Endothelial cell of umbilical vein (primary cell): ENCODE results near the gene OR10A6. TPM values are rescaled to one million over a fixed set of nuclear protein-coding genes. Genes with fewer than 3 reads are reported as not detected.

Experiments used
- BruUV-seq: library from RNA; stranded (reverse); fragments of 400-500 nt; replicated peaks from 2 replicates; lab custom pipeline; 2021; lab: Mats Ljungman, UMichigan
- CTCF ChIA-PET: fragments of 300-600, 350-600 bp; sonication (Branson Sonifier 250); formaldehyde crosslinking; loops from one replicate; lab custom pipeline; 2021; ENCODE audit warnings: antibody characterized with exemption, inconsistent platforms; lab: Charles Lee
- POLR2A ChIA-PET: fragments of 300-600, 350-600 bp; sonication (Branson Sonifier 250); formaldehyde crosslinking; loops from one replicate; lab custom pipeline; 2021; ENCODE audit warnings: antibody characterized with exemption, inconsistent platforms; lab: Charles Lee
- DNase-seq: peaks from one replicate; pipeline ENCODE4 v3.0.0-alpha.2; 2011; ENCODE audit warnings: low read depth, low spot score
- FAIRE-seq: peaks from 2 replicates; lab custom pipeline; 2011; peaks lifted over from hg19 to GRCh38; lab: Jason Lieb, UNC
- H2AFZ ChIP-seq: 2 replicates; pipeline ENCODE4 v1.6.0; 2012; ENCODE audit warnings: low read depth, low read length, control low read depth, inconsistent platforms
- H3K27ac ChIP-seq: 2 replicates; pipeline ENCODE4 v1.5.1; 2011; ENCODE audit warnings: low read depth, mild to moderate bottlenecking, control low read depth, low read length, moderate library complexity; ENCODE audit not compliant: insufficient read depth
- H3K27me3 ChIP-seq, 2 experiments: 2 replicates each; pipeline versions ENCODE4 v1.6.0 to v1.6.1; 2011; ENCODE audit warnings: low read length in 2 of 2, mixed read lengths in 1 of 2; ENCODE audit not compliant: control insufficient read depth in 2 of 2, insufficient read depth in 2 of 2
- H3K36me3 ChIP-seq, 2 experiments: 2 replicates in 1 of 2; 3 replicates in 1 of 2; pipeline ENCODE4 v1.5.1; 2011; ENCODE audit warnings: low read length in 2 of 2, mild to moderate bottlenecking in 1 of 2, moderate library complexity in 1 of 2; ENCODE audit not compliant: control insufficient read depth in 2 of 2, insufficient read depth in 2 of 2; ENCODE audit errors: extremely low read depth in 1 of 2
- H3K4me1 ChIP-seq: 3 replicates; pipeline ENCODE4 v1.5.1; 2011; ENCODE audit warnings: mild to moderate bottlenecking, low read length; ENCODE audit not compliant: control insufficient read depth, insufficient read depth; ENCODE audit errors: extremely low read depth
- H3K4me2 ChIP-seq: 2 replicates; pipeline ENCODE4 v1.6.1; 2011; ENCODE audit warnings: low read length, control low read depth, mixed read lengths; ENCODE audit not compliant: insufficient read depth
- H3K4me3 ChIP-seq, 3 experiments: fragments of 200-600 bp in 1 of 3; sonication (generic), shearing (Covaris generic) in 1 of 3; replicated peaks in 1 of 3; 2 replicates each; pipeline ENCODE4 v1.5.1; 2011 to 2016; ENCODE audit warnings: control low read depth in 3 of 3, low read length in 3 of 3, mild to moderate bottlenecking in 2 of 3, inconsistent platforms in 1 of 3, low read depth in 1 of 3, moderate library complexity in 1 of 3; ENCODE audit not compliant: insufficient read depth in 1 of 3
- H3K79me2 ChIP-seq: 2 replicates; pipeline ENCODE4 v1.6.0; 2012; ENCODE audit warnings: low read length, inconsistent platforms; ENCODE audit not compliant: control insufficient read depth, insufficient read depth
- H3K9ac ChIP-seq: replicated peaks from 2 replicates; pipeline ENCODE3; 2011; ENCODE audit warnings: low read length, control low read depth; ENCODE audit not compliant: insufficient read depth; ENCODE audit errors: extremely low read depth
- H3K9me1 ChIP-seq: replicated peaks from 3 replicates; pipeline ENCODE4 v1.6.0; 2011; ENCODE audit warnings: mild to moderate bottlenecking, low read length; ENCODE audit not compliant: control insufficient read depth, insufficient read depth; ENCODE audit errors: extremely low read depth
- H3K9me3 ChIP-seq: replicated peaks from 2 replicates; pipeline ENCODE4 v1.5.1; 2012; ENCODE audit warnings: low read length, inconsistent platforms; ENCODE audit not compliant: control insufficient read depth, insufficient read depth
- H4K20me1 ChIP-seq: replicated peaks from 2 replicates; pipeline ENCODE3; 2011; ENCODE audit warnings: mild to moderate bottlenecking, low read length; ENCODE audit not compliant: control insufficient read depth, insufficient read depth; ENCODE audit errors: extremely low read depth
- EZH2 ChIP-seq: IDR thresholded peaks from 2 replicates; pipeline ENCODE4 v1.6.1; 2012; ENCODE audit warnings: borderline replicate concordance, low read depth, mild to moderate bottlenecking, moderate library complexity, low read length, inconsistent platforms; ENCODE audit not compliant: severe bottlenecking
- FOS ChIP-seq: IDR thresholded peaks from 2 replicates; pipeline ENCODE4 v1.6.1; 2011; ENCODE audit warnings: mild to moderate bottlenecking, low read length, moderate library complexity, borderline replicate concordance; ENCODE audit not compliant: insufficient read depth
- GATA2 ChIP-seq: IDR thresholded peaks from 2 replicates; pipeline ENCODE4 v1.7.0; 2011; ENCODE audit warnings: low read depth, mild to moderate bottlenecking, moderate library complexity, mixed read lengths, low read length; ENCODE audit not compliant: insufficient read length, insufficient read depth
- JUN ChIP-seq: IDR thresholded peaks from 2 replicates; pipeline ENCODE4 v1.6.1; 2011; ENCODE audit warnings: borderline replicate concordance, low read depth; ENCODE audit not compliant: insufficient read length, insufficient read depth
- MYC ChIP-seq: IDR thresholded peaks from one replicate; pipeline ENCODE4 v1.6.1; 2011; ENCODE audit warnings: mild to moderate bottlenecking, low read depth, low read length
- POLR2A ChIP-seq: IDR thresholded peaks from 2 replicates; pipeline ENCODE4 v1.6.1; 2012; ENCODE audit warnings: low read depth, mild to moderate bottlenecking, control low read depth, low read length
- POLR2AphosphoS5 ChIP-seq: IDR thresholded peaks from 2 replicates; pipeline ENCODE4 v1.6.1; 2012; ENCODE audit warnings: low read depth, mild to moderate bottlenecking, control low read depth, low read length, moderate library complexity; ENCODE audit not compliant: insufficient read depth
- dilution Hi-C: fragments of 300-500 bp; cut with MboI; formaldehyde crosslinking; loops from one replicate; pipeline ENCODE4 v1.15.0; 2019; ENCODE audit warnings: low sequenced_read_pairs; ENCODE audit not compliant: extremely low pct_ligation_motif_present
- intact Hi-C: fragments of 100-400 bp; cut with micrococcal nuclease; formaldehyde crosslinking; loops from one replicate; pipeline ENCODE4 v1.10.0; 2022
- polyA plus RNA-seq, 4 experiments: library from polyadenylated mRNA; depleted of rRNA in 3 of 4; stranded (reverse) in 3 of 4; unstranded in 1 of 4; fragments of >200 nt; gene quantifications; 2 replicates each; pipeline versions ENCODE4 v1.2.1 to v1.2.3, GENCODE V29; 2011 to 2012; ENCODE audit warnings: missing spikeins in 1 of 4
- total RNA-seq: library from RNA; stranded (reverse); gene quantifications from 2 replicates; pipeline ENCODE4 v1.2.3, GENCODE V29; 2021
- TF ChIP-seq, protein P1 (sequence below), 2 donors: IDR thresholded peaks; 1 replicate in 1 of 2; 2 replicates in 1 of 2; pipeline ENCODE4 v1.5.1; 2011; ENCODE audit warnings: low read length in 2 of 2, mild to moderate bottlenecking in 2 of 2, moderate library complexity in 2 of 2, control low read depth in 1 of 2, inconsistent platforms in 1 of 2, low read depth in 1 of 2; ENCODE audit not compliant: insufficient read depth in 1 of 2; ENCODE audit errors: extremely low read depth in 1 of 2
- TF ChIP-seq, protein P2 (sequence below): IDR thresholded peaks from 2 replicates; pipeline ENCODE4 v1.6.1; 2011; ENCODE audit not compliant: insufficient read depth, insufficient read length

The OR10A6 gene
- total and polyA plus RNA-seq, 2 donors (not counting 3 experiments of a cell fraction or from before 2014, with no cell fraction given), result not detected

DNA sequence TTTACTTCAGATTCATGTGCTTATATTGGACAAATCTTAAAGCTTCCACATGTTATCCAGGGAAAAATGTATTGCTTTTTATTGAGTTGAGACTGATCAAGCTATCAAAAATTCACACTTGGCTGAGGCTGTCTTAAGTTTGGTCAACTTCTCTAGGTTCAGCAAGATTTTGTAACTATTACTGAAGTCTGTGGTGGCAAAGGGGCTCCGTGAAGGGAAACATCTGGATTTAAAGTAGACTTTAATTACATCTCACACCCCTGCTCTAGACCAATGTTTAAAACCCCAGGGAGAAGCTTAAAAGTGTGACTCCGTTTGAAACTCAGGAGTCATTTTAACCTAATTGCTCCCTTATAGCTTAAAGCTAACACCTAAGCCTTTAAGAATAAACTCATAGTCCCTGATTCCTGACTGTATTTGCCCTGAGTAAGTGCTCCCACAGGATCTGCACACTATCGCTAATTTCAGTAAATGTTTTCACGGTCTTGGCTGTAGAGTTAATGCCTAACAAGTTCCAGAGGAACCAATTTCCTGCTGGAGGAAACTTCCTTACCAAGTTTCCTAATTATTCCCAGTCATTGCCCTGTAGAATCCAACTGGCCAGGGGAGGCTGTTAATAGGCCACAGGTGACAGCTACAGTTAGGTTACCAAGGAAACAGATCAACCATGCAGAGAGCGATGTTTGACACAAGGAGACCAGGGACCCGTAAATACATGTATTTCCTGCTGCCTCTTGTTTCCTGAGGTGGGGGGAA, 40.5 kb downstream of the OR10A6 start:
- H2AFZ ChIP-seq, result no peak overlapping the region
- H3K27ac ChIP-seq, result no peak overlapping the region
- CTCF ChIA-PET, result interaction anchor here (0.6 to 7.7 kb wide), 9 partner anchors 9 to 209 kb away, joined by 3 to 132 read pairs (median 4); partner anchors contain the start of gene EIF3F
- BruUV-seq, result no TSS peak
- POLR2A ChIA-PET, result no interaction called here
- intact Hi-C loops, result loop anchor here (5.0 kb wide), 1 partner anchor 182 kb away; no protein-coding TSS in a partner anchor
- dilution Hi-C loops, result no loop called here
- H3K4me3 ChIP-seq, result no peak overlapping the region
- peaks cover 12 to 17% of the 10 kb centered on the region in 2 experiments for H3K27me3 ChIP-seq
- H3K4me1 ChIP-seq, result peaks cover 4% of the 10 kb centered on the region
- no peaks in the 10 kb centered on the region for H4K20me1 ChIP-seq
- no peak overlapping the region for H3K4me2 ChIP-seq
- H3K79me2 ChIP-seq, result no peaks in the 10 kb centered on the region
- no peak for TF ChIP-seq EZH2
- no peak for TF ChIP-seq FOS
- no peak for TF ChIP-seq POLR2A
- no peak for TF ChIP-seq POLR2AphosphoS5
- TF ChIP-seq, protein P1, sequence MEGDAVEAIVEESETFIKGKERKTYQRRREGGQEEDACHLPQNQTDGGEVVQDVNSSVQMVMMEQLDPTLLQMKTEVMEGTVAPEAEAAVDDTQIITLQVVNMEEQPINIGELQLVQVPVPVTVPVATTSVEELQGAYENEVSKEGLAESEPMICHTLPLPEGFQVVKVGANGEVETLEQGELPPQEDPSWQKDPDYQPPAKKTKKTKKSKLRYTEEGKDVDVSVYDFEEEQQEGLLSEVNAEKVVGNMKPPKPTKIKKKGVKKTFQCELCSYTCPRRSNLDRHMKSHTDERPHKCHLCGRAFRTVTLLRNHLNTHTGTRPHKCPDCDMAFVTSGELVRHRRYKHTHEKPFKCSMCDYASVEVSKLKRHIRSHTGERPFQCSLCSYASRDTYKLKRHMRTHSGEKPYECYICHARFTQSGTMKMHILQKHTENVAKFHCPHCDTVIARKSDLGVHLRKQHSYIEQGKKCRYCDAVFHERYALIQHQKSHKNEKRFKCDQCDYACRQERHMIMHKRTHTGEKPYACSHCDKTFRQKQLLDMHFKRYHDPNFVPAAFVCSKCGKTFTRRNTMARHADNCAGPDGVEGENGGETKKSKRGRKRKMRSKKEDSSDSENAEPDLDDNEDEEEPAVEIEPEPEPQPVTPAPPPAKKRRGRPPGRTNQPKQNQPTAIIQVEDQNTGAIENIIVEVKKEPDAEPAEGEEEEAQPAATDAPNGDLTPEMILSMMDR (IDR thresholded peaks at IDR 0.05; ENCODE audit: extremely low read depth in 1 of 2, insufficient read depth in 1 of 2, low read depth in 1 of 2, low read length in 2 of 2), result no peak
- TF ChIP-seq JUN, result no peak
- TF ChIP-seq, protein P2, sequence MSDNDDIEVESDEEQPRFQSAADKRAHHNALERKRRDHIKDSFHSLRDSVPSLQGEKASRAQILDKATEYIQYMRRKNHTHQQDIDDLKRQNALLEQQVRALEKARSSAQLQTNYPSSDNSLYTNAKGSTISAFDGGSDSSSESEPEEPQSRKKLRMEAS, result no peak
- no peak for TF ChIP-seq MYC
- no peak for TF ChIP-seq GATA2
- DNase-seq (no peak), FAIRE-seq (peak; percentile 53)
- no peaks in the 10 kb centered on the region for H3K36me3 ChIP-seq
- no peaks in the 10 kb centered on the region for H3K9me3 ChIP-seq
- H3K9ac ChIP-seq, result no peak overlapping the region
- H3K9me1 ChIP-seq, result no peaks in the 10 kb centered on the region
